Non-pigmented ciliary epithelial cell (primary cell): Measurements from ENCODE around the gene STAM2.
"Not testable (repeated sequence)": the region's sequence is repeated elsewhere in the genome, so short reads cannot be mapped to it uniquely, and the experiment has no call there.

Experiments used
- DNase-seq: peaks from one replicate; pipeline ENCODE4 v3.0.0-alpha.2; 2010; ENCODE audit warnings: low read depth

The STAM2 gene

DNA sequence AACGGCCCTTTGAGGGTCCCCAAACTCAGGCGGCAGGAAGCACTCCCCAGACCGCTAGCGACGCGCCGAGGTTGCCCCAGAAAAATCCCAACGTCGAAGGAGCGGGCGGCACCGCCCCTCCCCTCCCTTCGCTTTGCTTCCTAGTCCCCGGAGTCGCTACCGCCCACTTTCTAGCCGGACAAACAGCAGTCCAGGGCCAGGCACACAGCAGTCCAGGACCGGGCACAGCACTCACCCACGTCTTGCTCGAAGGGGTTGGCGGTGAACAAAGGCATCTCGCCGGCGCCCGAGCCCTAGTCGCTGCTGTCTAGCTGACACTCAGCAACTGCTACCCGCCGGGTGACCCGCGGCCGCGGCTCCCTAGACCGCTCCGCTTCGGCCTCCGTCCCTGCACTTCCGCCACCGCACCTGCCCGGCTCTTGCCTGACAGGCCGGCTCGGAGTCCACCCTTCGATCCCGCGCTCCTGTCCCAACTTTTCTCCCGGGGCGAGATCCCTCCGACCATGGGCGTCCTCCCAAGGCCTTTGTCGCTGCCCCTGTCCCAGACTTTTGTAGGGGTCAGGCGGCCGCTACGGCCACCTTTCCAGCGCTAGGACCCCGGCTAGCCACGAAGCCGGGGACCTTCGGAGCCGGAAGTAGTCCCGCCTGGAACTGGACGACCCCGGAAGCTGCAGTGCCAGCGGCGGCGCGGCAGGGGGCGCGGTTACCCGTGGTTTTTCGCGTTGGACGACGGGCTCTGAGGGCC, at the start of gene STAM2:
TSS of gene STAM2 (minus strand) at position 396 of the 745 bp plus-strand sequence. CDS start at position 275, 121 bp downstream.
- DNase-seq = peak; percentile 52

DNA sequence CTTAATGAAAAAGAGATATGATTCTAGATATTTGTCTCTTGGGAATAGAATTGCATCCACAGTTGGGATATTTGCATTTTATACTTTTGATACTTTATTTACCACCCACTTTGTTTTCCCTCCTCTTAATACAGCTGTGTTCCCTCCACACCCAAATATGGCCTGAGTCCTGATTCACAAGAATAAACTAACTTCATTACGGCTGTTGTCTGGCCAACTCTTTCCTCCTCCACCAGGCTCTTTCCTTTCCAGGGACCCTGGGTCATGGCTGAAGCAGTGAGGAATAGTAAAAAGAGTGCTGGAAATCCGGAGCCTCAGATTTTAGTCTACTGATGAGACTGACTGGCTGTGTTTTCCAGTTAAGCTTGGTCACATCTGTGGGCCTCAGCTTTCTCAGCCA, 48.4 kb upstream of the STAM2 start:
- DNase-seq = no peak

DNA sequence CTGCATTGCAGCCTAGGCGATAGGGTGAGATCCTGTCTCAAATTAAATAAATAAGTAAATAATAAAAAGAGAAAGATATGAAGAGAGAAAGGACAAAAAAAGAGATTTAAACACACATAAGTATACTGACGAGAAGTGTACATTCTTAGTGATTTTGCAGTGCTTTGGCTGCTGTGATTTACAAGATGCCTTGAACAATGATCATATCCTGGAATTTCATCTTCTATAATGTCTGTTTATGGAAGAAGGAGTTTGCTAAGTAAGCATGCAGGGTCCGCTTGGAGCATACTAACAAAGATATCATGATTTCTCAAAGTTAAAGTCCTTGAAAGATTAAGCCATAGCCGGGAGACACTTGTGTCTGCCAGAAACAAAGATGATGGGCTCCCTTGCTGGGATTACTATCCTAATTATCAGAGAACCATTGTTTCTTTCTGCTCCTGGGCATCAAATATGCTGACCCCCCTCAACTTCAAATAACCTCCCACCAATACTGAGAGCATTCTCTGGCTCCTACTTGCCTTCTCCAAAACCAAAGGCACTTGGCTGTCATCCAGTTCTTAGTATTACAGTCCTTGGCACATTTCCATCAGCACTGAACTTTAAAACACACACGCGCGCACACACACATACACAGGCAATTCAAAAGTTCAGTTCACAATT, 47.5 kb upstream of the STAM2 start:
- DNase-seq = peak; percentile 81

DNA sequence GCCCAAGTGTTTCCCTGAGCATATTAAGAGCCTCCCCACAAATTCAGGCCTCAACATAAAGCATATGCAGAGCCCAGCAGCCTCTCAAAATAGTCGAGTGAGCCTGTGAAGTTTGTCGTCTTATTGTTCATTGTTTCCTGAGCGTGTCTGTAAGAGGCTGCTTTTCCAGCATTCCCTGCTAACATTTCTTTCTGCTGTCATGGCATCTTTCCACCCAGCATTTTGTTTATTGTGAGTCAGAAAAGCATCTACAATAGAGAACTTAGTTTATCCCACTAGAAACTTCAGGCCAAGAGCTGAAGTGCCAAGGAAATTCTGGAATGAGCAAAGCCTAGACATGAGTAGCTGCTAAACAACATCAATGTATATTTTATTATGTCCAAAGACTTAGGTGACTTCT, 46.3 kb upstream of the STAM2 start:
- DNase-seq = no peak

DNA sequence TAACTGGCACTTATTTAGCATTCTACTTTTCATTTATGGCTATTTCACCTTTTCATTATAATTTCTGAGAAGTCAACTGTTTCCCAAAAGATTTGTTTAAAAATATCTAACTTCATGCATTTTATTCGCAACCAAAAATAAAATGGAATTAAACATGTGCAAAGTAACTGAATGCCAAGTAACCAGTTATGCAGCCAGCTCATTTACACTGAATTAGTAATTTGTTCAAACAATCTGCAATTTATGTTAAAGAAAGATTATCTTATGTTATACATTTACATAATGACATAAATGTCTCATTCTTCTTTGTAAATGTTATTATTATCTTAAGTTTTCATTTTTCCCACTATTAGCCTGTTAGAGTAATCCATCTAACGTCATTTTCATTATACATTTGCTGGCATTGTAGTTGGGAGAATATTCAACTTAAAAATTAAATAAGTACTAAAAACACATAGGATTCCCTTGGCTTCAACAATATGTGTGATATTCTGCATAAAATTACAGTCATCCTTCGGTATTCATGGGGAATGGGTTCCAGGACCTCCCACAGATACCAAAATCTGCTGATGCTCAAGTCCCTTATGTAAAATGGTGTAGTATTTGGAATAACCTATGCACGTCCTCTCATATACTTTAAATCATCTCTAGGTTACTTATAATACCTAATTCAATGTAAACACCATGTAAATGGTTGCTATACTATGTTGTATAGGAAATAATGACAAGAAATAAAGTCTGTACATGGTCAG, 43.7 kb upstream of the STAM2 start:
- no peak for DNase-seq

DNA sequence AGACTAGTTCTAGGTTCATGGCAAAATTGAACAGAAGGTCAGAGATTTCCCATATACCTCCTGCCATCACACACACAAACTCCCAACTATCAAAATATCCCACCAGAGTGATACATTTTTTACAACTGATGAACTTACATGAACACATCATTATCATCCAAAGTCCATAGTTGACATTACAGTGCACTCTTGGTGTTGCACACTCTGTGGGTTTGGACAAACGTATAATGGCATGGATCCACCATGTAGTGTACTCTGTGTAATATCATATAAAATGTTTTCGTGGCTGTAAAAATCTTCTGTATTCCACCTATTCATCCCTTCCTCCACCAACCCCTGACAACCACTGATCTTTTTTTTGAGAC, 25.9 kb upstream of the STAM2 start:
- no peak for DNase-seq

DNA sequence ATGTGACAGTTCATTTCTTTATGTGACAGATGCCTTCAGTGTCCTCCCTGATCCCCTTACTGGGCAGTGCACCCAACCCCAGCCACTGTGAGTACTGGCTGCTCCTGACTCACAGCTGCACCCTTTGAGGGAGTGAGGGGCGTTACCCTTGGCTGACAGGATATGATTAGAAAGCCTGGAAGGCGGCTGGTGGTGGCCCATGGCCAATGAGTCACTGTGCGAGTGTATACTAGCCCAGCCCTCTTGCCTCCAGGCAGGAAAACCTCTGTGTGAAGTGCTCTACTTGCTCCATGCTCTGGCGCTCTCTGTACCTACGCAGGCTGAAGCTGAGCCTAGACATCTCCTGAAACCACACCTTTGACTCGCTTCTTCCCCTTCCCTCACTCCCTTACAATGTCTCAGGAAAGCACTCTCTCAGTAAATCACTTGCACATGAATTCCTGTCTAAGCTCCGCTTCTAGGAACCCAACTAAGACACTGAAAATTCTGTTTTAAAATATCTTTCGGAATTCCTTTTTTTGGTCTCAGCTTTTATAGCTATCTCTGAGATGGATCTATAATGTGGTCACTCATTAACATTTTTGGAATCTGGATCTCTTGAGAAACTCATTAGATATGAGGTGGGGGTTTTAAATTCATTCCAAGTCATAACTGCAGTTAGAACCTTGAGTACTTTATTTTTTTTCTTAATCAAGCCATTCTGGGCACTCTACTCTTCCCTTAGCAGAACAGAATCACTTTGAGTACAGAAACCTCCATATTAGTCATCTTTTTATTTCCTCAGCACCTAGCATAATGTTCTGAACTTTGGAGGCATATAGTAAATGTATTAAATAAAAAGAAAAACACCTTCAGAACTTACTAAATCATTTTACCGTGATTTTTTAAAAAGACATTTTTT, 25.3 kb upstream of the STAM2 start:
- peak; percentile 94 for DNase-seq

DNA sequence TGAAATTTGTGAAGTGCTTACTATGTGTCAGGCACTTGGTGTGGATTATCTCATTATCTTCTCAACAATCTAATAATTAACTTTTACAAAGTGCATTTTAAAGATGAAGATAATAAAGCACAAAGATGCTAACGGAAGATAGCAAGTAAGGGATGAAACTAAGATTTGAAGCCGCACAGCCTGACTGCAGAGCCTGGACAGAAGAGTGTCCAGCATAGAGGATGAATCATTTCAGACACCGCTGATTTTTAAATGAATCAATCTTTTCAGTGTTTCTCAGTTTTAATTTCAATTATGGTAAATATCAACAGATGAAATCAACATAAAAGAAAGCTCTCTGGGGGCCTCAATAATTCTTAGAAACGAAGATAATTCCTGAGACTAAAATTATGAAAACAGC, 24.5 kb upstream of the STAM2 start:
- no peak for DNase-seq

DNA sequence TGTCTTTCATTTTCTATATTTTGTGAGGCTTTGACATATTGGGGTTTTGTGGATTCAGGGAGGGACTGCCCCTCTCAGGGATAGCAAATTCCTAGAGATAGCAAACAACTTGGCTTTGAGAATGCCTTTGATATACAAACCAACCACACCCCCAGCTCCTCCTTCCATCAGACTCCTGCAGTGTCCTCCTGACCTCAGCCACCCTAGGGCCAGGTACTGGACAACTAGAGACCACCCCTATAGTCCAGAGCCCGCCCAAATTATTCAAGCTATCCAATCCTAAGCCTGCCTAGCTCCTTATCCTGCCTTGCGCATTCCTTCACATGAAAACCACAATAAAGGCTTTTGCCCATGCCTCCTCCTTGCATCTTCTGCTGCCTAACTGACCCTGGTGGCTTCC, 22.9 kb upstream of the STAM2 start:
- DNase-seq = no peak

DNA sequence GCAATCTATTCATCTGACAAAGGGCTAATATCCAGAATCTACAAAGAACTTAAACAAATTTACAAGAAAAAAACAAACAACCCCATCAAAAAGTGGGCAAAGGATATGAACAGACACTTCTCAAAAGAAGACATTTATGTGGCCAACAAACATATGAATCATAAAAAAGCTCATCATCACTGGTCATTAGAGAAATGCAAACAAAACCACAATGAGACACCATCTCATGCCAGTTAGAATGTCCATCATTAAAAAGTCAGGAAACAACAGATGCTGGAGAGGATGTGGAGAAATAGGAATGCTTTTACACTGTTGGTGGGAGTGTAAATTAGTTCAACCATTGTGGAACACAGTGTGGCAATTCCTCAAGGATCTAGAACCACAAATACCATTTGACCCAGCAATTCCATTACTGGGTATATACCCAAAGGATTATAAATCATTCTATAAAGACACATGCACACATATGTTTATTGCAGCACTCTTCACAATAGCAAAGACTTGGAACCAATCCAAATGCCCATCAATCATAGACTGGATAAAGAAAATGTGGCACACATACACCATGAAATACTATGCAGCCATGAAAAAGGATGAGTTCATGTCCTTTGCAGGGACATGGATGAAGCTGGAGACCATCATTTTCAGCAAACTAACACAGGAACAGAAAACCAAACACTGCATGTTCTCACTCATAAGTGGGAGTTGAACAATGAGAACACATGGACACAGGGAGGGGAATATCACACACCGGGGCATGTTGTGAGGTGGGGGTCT, 22.1 kb upstream of the STAM2 start:
- not testable (repeated sequence) for DNase-seq

DNA sequence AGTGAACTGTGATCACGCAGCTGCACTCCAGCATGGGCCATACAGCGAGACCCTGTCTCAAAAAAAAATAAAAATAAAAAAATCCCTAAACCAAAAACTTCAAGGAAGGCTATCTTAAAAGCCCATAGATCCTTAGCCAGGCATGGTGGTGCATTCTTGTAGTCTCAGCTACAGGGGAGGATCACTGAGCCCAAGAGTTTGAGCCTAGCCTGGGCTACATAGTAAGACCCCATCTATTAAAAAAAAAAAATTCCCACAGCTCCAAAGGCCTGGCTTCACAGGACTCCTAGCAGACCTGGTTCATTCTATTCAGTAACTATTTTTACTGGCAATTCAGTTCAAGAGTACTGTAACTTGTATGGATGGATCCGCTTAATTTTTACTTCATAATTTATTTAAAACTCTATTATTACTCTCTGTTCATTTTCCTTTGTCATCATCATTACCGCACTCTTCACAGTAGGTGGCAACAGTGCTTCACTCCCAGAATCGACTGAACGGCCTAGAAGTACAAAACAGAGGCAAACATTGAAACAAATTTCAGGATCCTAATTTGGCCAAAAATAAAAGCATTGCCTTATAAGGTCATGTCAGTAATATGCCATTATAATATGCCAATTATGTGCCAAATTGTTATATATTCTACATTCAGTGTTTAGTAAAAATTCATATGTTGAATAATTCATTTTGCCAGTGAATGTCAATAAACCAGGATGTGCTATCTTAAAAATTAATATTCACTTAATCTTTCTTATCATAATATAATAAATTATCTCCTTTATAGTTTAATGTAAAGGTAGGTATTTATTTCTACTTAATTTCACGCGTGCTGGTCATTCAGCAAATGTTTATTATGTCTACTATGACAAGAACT, 14.3 kb upstream of the STAM2 start:
- no peak for DNase-seq

DNA sequence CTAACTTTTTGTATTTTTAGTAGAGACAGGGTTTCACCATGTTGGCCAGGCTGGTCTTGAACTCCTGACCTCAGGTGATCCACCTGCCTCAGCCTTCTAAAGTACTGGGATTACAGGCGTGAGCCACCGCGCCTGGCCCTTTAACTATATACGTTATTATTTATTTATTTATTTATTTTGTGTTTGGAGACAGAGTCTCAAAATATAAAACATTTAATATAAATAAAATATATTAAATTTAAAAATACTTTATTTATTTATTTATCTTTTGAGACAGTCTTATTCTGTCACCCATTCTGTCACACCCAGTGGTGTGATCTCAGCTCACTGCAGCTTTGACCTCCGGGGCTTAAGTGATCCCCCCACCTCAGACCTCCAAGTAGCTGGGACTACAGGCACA, 11.2 kb upstream of the STAM2 start:
- not testable (repeated sequence) for DNase-seq

DNA sequence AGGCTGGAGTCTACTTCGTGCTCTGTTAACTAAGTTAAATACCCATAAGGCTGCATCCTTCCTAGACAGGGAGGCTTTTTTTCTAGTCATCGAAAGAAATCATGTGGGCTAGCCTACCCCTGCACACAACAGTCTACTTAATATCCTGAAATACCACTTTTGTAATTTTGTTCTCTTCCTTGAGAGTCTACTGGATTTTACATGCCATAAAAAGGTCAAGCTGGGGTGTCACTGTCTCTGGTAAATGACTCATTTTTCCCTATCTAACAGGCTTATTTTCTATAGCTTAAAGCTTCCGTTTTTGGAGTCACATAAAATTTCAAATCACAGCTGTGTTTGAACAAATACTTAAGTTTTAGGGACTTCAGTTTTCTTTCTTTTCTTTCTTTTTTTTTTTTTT, 10.7 kb upstream of the STAM2 start:
- no peak for DNase-seq

DNA sequence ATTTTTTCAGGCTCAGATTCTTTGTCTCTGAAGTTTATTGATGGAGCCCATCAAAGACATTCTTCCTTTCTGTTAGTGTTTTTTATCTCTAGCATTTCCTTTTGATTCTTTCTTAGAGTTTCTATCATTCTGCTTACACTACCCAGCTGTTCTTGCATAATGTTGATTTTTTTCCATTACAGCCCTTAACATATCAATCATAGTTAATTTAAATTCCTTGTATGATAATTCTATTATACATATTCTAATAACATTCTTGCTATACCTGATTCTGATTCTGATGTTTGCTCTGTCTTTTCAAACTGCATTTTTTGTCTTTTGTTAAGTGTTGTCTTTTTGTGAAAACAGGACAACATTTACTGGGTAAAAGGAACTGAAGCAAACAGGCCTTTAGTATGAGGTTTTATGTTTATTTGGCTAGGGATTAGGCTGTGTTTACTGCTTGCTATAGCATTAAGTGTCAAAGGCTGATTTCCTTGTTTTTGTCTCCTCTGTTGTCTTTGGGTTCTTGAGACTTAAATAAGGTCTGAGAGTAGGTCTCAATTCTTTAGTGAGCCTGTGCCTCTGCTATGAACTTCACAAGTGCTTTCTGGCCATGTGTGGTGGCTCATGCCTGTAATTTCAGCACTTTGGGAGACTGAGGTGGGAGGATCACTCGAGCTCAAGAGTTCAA, 8.0 kb upstream of the STAM2 start:
- no peak for DNase-seq

DNA sequence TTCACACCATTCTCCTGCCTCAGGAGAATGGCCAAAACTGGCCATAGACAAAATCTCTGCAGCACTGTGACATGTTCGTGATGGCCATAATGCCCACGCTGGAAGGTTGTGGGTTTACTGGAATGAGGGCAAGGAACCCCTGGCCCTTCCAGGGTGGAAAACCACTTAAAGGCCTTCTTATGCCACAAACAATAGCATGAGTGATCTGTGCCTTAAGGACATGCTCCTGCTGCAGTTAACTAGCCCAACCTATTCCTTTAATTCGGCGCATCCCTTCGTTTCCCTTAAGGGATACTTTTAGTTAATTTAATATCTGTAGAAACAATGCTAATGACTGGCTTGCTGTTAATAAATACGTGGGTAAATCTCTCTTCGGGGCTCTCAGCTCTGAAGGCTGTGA, 2.1 kb upstream of the STAM2 start:
- DNase-seq = not testable (repeated sequence)

DNA sequence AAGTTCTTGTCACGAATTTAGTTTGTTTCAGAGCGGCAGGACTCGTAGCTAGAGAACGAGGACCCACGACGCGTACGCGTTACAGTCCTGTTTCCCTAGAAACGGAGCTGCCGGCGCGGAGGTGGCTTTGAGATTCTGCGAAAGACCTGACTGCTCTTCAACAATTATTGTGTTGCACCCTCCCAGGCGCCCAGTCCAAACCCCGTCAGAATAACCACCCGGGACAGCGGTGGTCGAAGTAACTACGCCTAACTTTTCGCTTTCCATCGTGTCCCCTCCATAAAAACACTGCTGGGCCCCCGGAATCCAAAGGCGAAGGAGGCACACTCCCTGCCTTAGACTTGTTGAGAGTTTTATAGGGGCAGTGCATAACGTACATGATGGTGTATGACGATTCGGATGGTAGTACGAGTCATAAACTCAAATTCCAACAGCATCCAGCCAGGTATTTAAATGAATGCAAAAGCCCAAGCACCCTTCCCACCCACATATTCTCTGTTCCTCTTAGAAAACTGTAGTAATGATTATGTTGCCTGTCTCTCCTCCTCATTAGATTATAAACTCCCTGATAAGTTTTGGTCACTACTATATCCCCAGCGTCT, 651 bp upstream of the STAM2 start:
- no peak for DNase-seq

DNA sequence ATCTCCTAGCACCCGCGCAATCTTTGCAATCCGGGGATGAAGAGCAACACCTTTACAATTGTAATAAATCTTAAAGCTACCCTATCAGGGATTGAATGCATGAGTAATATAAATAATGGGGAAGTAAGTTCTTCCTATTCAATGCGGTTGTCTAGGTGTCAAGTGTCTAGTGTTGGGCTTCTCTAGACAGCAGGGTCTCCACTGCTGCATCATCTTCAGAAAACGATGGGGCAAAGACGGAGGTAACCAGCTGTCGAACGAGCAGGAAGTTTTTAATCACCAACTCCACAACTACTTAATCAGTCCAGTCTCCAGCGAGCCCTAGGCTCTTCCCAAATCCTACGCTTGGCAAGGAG, 573 bp downstream of the STAM2 start:
- no peak for DNase-seq

DNA sequence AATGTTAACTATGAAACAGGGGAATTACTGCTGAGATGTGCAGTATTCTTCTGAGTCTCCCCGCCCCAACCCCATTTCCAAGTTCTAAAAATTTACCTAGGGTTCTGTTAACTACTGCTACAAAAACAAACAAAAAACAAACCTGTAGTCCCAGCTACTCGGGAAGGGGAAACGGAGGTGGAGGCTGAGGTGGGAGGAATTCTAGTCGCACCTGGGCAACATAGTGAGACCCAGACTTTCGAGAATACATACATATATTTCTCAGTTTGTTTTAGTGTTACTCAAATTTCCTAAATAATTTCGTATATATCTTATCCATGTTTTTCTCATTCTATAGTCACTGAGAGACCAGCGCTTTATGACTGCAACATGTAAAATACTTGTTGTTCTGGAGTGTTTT, 989 bp downstream of the STAM2 start:
- no peak for DNase-seq

DNA sequence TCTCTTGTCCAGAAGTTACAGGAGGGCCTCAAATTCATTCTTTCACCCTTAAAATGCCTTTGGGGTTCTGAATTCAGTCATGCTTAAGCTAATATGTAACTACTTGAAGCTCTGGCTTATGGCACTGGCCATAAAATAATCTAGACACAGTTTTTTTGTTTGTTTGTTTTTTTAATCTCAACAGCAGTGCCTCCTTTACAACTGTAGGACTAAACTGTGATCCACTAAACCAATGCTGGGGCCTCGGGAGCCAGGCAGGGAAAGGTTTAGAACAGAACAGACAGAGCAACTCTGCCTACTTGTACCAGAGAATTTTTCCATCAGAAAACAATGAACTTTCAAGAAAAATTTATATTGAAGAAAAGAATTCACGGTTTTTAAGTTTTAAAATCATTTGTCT, 1.7 kb downstream of the STAM2 start:
- no peak for DNase-seq
